Measurements from ENCODE around the gene ITPR3.

DNA sequence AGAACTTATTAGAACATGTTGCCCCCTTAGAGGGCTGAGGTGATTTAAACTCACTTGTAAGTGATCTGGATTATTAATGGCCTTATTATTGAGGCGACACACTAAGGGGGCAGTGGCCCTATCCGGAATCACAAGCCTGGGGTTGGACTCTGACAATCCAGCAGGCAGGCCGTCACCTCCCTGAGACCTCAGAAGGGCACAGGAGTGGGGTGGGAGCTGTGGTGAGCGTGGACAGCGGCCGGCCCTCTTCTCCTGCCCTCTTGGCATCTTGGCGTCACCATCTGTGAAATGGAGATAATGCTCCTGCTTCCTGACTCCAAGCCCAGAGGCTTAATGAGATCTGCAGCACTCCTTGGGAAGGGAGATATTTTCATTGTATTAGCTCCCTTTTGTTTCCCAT lies 106.0 kb downstream of the ITPR3 start:
- TF ChIP-seq POLR2A (IDR thresholded peaks at IDR 0.05) (no peak), POLR2AphosphoS5 (IDR thresholded peaks at IDR 0.05) (no peak), EP300 (IDR thresholded peaks at IDR 0.05) (no peak)
- TF ChIP-seq, protein P1, sequence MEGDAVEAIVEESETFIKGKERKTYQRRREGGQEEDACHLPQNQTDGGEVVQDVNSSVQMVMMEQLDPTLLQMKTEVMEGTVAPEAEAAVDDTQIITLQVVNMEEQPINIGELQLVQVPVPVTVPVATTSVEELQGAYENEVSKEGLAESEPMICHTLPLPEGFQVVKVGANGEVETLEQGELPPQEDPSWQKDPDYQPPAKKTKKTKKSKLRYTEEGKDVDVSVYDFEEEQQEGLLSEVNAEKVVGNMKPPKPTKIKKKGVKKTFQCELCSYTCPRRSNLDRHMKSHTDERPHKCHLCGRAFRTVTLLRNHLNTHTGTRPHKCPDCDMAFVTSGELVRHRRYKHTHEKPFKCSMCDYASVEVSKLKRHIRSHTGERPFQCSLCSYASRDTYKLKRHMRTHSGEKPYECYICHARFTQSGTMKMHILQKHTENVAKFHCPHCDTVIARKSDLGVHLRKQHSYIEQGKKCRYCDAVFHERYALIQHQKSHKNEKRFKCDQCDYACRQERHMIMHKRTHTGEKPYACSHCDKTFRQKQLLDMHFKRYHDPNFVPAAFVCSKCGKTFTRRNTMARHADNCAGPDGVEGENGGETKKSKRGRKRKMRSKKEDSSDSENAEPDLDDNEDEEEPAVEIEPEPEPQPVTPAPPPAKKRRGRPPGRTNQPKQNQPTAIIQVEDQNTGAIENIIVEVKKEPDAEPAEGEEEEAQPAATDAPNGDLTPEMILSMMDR (IDR thresholded peaks at IDR 0.05): no peak

All from suprapubic skin (tissue), 4 donors.